ENCODE data around the gene TBC1D3D. TPM values are rescaled to one million over a fixed set of nuclear protein-coding genes. Genes with fewer than 3 reads are reported as not detected.
"Not testable (repeated sequence)": the region's sequence is repeated elsewhere in the genome, so short reads cannot be mapped to it uniquely, and the experiment has no call there.

TBC1D3D gene
- total RNA-seq = 1 to 10 TPM; 1.0 to 7.4 TPM
- total RNA-seq = 0 reads per million in 2 donors

- H3K9me3 ChIP-seq (ENCODE audit: control insufficient read depth, low read length, poor library complexity, severe bottlenecking); H3K27me3 Mint-ChIP-seq; H3K27ac Mint-ChIP-seq; H3K4me1 Mint-ChIP-seq; ATAC-seq; H3K36me3 Mint-ChIP-seq (ENCODE audit: low read depth); DNase-seq; H3K4me3 Mint-ChIP-seq: not testable (repeated sequence)
These were observed at the start of gene TBC1D3D for GRCh38 chr17:38003676-38004075. TSS of gene TBC1D3D (plus strand) at chr17:38003976. CDS start at chr17:38005561, 1,585 bp downstream.

- not testable (repeated sequence) for H3K36me3 Mint-ChIP-seq (ENCODE audit: low read depth); H3K4me3 Mint-ChIP-seq; H3K27me3 Mint-ChIP-seq; DNase-seq; H3K4me1 Mint-ChIP-seq; ATAC-seq; H3K27ac Mint-ChIP-seq; H3K9me3 ChIP-seq (ENCODE audit: control insufficient read depth, low read length, poor library complexity, severe bottlenecking)
These were observed 14.8 kb upstream of the TBC1D3D start, which contains the start of gene TBC1D3L for GRCh38 chr17:37988960-37989359. TSS of gene TBC1D3L (minus strand) at chr17:37989060. CDS start at chr17:37987520, 1,540 bp downstream.

Other genes with a start within 250 kb of the TBC1D3D start
- not detected for gene TBC1D3K, start 79.6 kb upstream of the TBC1D3D start, total RNA-seq
- 10 to 100 TPM in 1 of 2 donors, under 1 TPM in 1; 0.16 to 10.8 TPM for gene TBC1D3L, start 14.9 kb upstream of the TBC1D3D start, total RNA-seq
- gene TBC1D3C, start 64.7 kb downstream of the TBC1D3D start, total RNA-seq = not detected
- gene TBC1D3E, start 124.0 kb downstream of the TBC1D3D start, total RNA-seq = not detected
- 1 to 10 TPM in 1 of 2 donors, not detected in 1; 6.9 TPM for gene TBC1D3, start 188.6 kb downstream of the TBC1D3D start, total RNA-seq